Heart left ventricle (tissue), 13 donors: ENCODE results near the gene TAS2R38.
"Not testable (repeated sequence)": the region's sequence is repeated elsewhere in the genome, so short reads cannot be mapped to it uniquely, and the experiment has no call there.

ENCODE experiments used
- POLR2A ChIP-seq, 2 donors: fragments of 450-650 bp; IDR thresholded peaks; one replicate each; pipeline ENCODE4 v1.6.1; 2017; ENCODE audit warnings: antibody characterized with exemption in 2 of 2, mild to moderate bottlenecking in 2 of 2, moderate library complexity in 2 of 2
- TF ChIP-seq, protein P1 (sequence below), 12 donors: fragments of 200-600 bp; sonication (generic) in 4 of 12; IDR thresholded peaks; one replicate each; pipeline versions ENCODE4 v1.5.0 to v1.8.0; 2018 to 2022; ENCODE audit warnings: antibody characterized with exemption in 12 of 12, mild to moderate bottlenecking in 5 of 12
- donor health status: ischemic (EF 13 %, LVEDD 7.1; RV severe dilation, severe dysfunction).
- donor health status: DM: no; HTN: yes; CAD: no.
- donor health status: DM: no; HTN: no; CAD: no.
- donor health status: ischemic (EF 25% LVEDD 6.9; RV normal size, moderate dysfunction).
- donor health status: ischemic (EF 25% LVEDD 5.7; RV mildly dilated, moderate dysfunction).
- donor health status: ischemic (EF 35%, LVEDD 5.7; RV mildly dilated, moderate dysfunction).
- donor health status: nonischemic (EF 11% LVEDD 7.7; RV severe dilation, severe dysfunction).
- donor health status: DM: yes; HTN: yes; CAD: no.
- donor health status: PGD.
- donor health status: ischemic (EF 29% LVEDD 5.4; RV normal size, mild dysfunction).
- donor health status: nonischemic (EF 23%, LVEDD 6.1; RV moderate dilation, normal function).

DNA sequence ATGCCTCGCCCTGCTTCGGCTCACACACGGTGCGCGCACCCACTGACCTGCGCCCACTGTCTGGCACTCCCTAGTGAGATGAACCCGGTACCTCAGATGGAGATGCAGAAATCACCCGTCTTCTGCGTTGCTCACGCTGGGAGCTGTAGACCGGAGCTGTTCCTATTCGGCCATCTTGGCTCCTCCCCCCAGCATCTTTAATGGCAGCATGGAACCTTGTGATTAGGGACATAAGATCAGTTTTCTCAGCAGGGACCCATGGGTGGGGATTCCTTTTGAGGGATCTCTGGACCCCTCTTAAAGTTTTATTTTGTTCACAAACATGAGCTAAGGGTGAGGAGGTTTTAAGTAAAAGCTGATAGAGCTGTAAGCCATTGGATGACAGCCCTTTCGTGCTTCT, 12.4 kb upstream of the TAS2R38 start:
- TF ChIP-seq, protein P1, sequence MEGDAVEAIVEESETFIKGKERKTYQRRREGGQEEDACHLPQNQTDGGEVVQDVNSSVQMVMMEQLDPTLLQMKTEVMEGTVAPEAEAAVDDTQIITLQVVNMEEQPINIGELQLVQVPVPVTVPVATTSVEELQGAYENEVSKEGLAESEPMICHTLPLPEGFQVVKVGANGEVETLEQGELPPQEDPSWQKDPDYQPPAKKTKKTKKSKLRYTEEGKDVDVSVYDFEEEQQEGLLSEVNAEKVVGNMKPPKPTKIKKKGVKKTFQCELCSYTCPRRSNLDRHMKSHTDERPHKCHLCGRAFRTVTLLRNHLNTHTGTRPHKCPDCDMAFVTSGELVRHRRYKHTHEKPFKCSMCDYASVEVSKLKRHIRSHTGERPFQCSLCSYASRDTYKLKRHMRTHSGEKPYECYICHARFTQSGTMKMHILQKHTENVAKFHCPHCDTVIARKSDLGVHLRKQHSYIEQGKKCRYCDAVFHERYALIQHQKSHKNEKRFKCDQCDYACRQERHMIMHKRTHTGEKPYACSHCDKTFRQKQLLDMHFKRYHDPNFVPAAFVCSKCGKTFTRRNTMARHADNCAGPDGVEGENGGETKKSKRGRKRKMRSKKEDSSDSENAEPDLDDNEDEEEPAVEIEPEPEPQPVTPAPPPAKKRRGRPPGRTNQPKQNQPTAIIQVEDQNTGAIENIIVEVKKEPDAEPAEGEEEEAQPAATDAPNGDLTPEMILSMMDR (IDR thresholded peaks at IDR 0.05), result not testable (repeated sequence)
- TF ChIP-seq POLR2A (IDR thresholded peaks at IDR 0.05), result not testable (repeated sequence)
